IPS-NIHi11 (cell line): ENCODE measurements around the gene RREB1.

Experiments
- DNase-seq: peaks from one replicate; pipeline ENCODE4 v3.0.0; 2012; ENCODE audit warnings: mixed read lengths, low spot score

Gene RREB1

GRCh38 chr6:7124636-7125035, 16.9 kb downstream of the RREB1 start:
- no peak for DNase-seq

GRCh38 chr6:7125290-7125689, 17.5 kb downstream of the RREB1 start:
- no peak for DNase-seq

- no peak for DNase-seq
Observed at GRCh38 chr6:7126754-7127153, 19.0 kb downstream of the RREB1 start.

- DNase-seq, result no peak
Observed at GRCh38 chr6:7127680-7128079, 19.9 kb downstream of the RREB1 start.

- no peak for DNase-seq
Observed at GRCh38 chr6:7129360-7129759, 21.6 kb downstream of the RREB1 start.

GRCh38 chr6:7129784-7130569, 22.2 kb downstream of the RREB1 start:
- no peak for DNase-seq

GRCh38 chr6:7131390-7131789, 23.6 kb downstream of the RREB1 start:
- DNase-seq, result no peak

- DNase-seq, result no peak
Observed at GRCh38 chr6:7132398-7133035, 24.8 kb downstream of the RREB1 start.

GRCh38 chr6:7134999-7135745, 27.4 kb downstream of the RREB1 start:
- DNase-seq, result no peak

GRCh38 chr6:7135755-7136154, 28.0 kb downstream of the RREB1 start:
- no peak for DNase-seq

- no peak for DNase-seq
Observed at GRCh38 chr6:7136859-7137334, 29.1 kb downstream of the RREB1 start.

GRCh38 chr6:7137335-7138045, 29.7 kb downstream of the RREB1 start:
- no peak for DNase-seq

GRCh38 chr6:7138046-7138531, 30.3 kb downstream of the RREB1 start:
- no peak for DNase-seq

GRCh38 chr6:7138921-7139358, 31.2 kb downstream of the RREB1 start:
- peak; percentile 75 for DNase-seq

GRCh38 chr6:7139835-7140470, 32.2 kb downstream of the RREB1 start:
- no peak for DNase-seq

- DNase-seq, result peak; percentile 96
Observed at GRCh38 chr6:7140631-7141378, 33.0 kb downstream of the RREB1 start.

GRCh38 chr6:7142228-7142801, 34.6 kb downstream of the RREB1 start:
- no peak for DNase-seq

- no peak for DNase-seq
Observed at GRCh38 chr6:7142918-7143475, 35.2 kb downstream of the RREB1 start.

GRCh38 chr6:7143476-7143974, 35.8 kb downstream of the RREB1 start:
- no peak for DNase-seq
